OCI-LY7 (cell line): ENCODE results near the gene ALG8. TPM values are rescaled to one million over a fixed set of nuclear protein-coding genes. Genes with fewer than 3 reads are reported as not detected.

Source experiments
- BruUV-seq: library from RNA; stranded (reverse); fragments of 400-500 nt; replicated peaks from 2 replicates; lab custom pipeline; 2021; lab: Mats Ljungman, UMichigan
- CTCF ChIA-PET: fragments of 300-600 bp; sonication (Branson Sonifier 250); formaldehyde crosslinking; loops from one replicate; lab custom pipeline; 2022; ENCODE audit warnings: antibody characterized with exemption; ENCODE audit not compliant: unreplicated experiment; lab: Charles Lee
- POLR2A ChIA-PET: fragments of 300-600 bp; sonication (Branson Sonifier 250); formaldehyde crosslinking; loops from one replicate; lab custom pipeline; 2022; ENCODE audit warnings: antibody characterized with exemption; lab: Charles Lee
- DNase-seq: peaks from one replicate; pipeline ENCODE4 v3.0.0-alpha.2; 2015; ENCODE audit warnings: low spot score
- H2AFZ ChIP-seq: fragments of 200-600 bp; sonication (generic), shearing (Covaris generic); 2 replicates; pipeline ENCODE4 v1.6.1; 2014; ENCODE audit warnings: mild to moderate bottlenecking, antibody characterized with exemption, low read length, moderate library complexity
- H3K27ac ChIP-seq: fragments of 200-600 bp; sonication (generic); 2 replicates; pipeline ENCODE4 v1.5.1; 2014; ENCODE audit warnings: mixed run types, low read depth, mild to moderate bottlenecking, moderate library complexity, low read length, inconsistent platforms; ENCODE audit not compliant: poor library complexity, severe bottlenecking
- H3K36me3 ChIP-seq: fragments of 200-600 bp; sonication (generic); 2 replicates; pipeline ENCODE4 v1.6.1; 2014; ENCODE audit warnings: mild to moderate bottlenecking, antibody characterized with exemption, low read length, moderate library complexity, mixed read lengths; ENCODE audit not compliant: insufficient read depth
- H3K4me1 ChIP-seq: fragments of 200-600 bp; sonication (generic); 2 replicates; pipeline ENCODE4 v1.5.1; 2014; ENCODE audit warnings: mild to moderate bottlenecking, low read length; ENCODE audit not compliant: insufficient read depth, poor library complexity, severe bottlenecking
- H3K4me2 ChIP-seq: fragments of 200-600 bp; sonication (generic); 2 replicates; pipeline ENCODE4 v1.6.1; 2014; ENCODE audit warnings: mild to moderate bottlenecking, low read length
- H3K4me3 ChIP-seq: fragments of 200-600 bp; sonication (generic); 2 replicates; pipeline ENCODE4 v1.5.1; 2014; ENCODE audit warnings: mild to moderate bottlenecking, low read depth, low read length; ENCODE audit not compliant: poor library complexity, severe bottlenecking
- H3K79me2 ChIP-seq: fragments of 200-600 bp; sonication (generic); 2 replicates; pipeline ENCODE4 v1.6.1; 2016; ENCODE audit warnings: low read depth, mild to moderate bottlenecking, low read length, moderate library complexity, mixed read lengths; ENCODE audit not compliant: insufficient read depth
- H3K9me2 ChIP-seq: fragments of 200-600 bp; sonication (generic); 2 replicates; pipeline ENCODE4 v1.6.1; 2016; ENCODE audit warnings: mild to moderate bottlenecking, low read length, mixed read lengths; ENCODE audit not compliant: insufficient read depth
- H3K9me3 ChIP-seq: fragments of 200-600 bp; sonication (generic); 2 replicates; pipeline ENCODE4 v1.6.1; 2014; ENCODE audit warnings: mild to moderate bottlenecking, mixed run types, low read length, mixed read lengths
- H4K20me1 ChIP-seq: fragments of 200-600 bp; sonication (generic); 2 replicates; pipeline ENCODE4 v1.6.1; 2014; ENCODE audit warnings: mild to moderate bottlenecking, antibody characterized with exemption, low read length, moderate library complexity, mixed read lengths; ENCODE audit not compliant: insufficient read depth
- EZH2phosphoT487 ChIP-seq: fragments of 200-600 bp; sonication (generic); IDR thresholded peaks from 2 replicates; pipeline ENCODE4 v1.6.1; 2018; ENCODE audit warnings: low read depth, borderline replicate concordance, mild to moderate bottlenecking, mixed run types, antibody characterized with exemption, low read length, moderate library complexity, mixed read lengths
- intact Hi-C: fragments of 100-400 bp; cut with micrococcal nuclease; formaldehyde crosslinking; loops from one replicate; pipeline ENCODE4 v1.10.0; 2022; ENCODE audit not compliant: unreplicated experiment
- total RNA-seq, 2 experiments: library from RNA; depleted of rRNA in 1 of 2; stranded (reverse); fragments of >200 nt in 1 of 2; shearing (Covaris generic) in 1 of 2; gene quantifications; 2 replicates each; pipeline ENCODE4 v1.2.3, GENCODE V29; 2014 to 2022
- TF ChIP-seq, protein P1 (sequence below): fragments of 200-600 bp; sonication (generic); conservative IDR thresholded peaks from 2 replicates; pipeline ENCODE4 v1.5.1; 2014; ENCODE audit warnings: mild to moderate bottlenecking, antibody characterized with exemption, low read length, moderate library complexity, mixed read lengths

ALG8 gene
- total RNA-seq, 2 experiments from 2014 or later: 42.5 to 66.1 TPM

DNA sequence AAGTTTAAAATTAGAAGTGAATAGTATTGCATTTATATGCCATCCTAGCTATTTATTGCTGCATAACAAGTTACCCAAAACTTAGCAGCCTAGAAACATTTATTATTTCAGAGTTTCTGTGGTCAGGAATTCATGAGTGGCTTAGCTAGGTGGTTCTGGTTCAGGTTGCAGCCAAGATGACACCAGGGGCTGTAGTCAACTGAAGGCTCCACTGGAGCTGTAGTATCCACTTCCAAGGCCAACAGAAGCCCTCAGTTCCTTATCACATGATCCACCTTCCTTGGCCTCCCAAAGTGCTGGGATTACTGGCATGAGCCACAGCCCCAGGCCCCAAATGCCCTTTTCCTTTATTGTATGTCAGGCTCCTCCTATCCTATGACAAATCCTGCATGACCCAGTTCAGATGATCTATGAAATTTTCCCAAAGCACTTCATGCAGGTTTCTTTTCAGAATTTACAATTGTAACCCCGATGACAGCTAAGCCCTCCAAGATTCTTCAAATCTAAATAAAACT is 6.1 kb upstream of the ALG8 start:
- TF ChIP-seq, protein P1, sequence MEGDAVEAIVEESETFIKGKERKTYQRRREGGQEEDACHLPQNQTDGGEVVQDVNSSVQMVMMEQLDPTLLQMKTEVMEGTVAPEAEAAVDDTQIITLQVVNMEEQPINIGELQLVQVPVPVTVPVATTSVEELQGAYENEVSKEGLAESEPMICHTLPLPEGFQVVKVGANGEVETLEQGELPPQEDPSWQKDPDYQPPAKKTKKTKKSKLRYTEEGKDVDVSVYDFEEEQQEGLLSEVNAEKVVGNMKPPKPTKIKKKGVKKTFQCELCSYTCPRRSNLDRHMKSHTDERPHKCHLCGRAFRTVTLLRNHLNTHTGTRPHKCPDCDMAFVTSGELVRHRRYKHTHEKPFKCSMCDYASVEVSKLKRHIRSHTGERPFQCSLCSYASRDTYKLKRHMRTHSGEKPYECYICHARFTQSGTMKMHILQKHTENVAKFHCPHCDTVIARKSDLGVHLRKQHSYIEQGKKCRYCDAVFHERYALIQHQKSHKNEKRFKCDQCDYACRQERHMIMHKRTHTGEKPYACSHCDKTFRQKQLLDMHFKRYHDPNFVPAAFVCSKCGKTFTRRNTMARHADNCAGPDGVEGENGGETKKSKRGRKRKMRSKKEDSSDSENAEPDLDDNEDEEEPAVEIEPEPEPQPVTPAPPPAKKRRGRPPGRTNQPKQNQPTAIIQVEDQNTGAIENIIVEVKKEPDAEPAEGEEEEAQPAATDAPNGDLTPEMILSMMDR: no peak
- TF ChIP-seq EZH2phosphoT487: no peak
- Histone ChIP-seq H3K4me2 (no peak overlapping the region), H3K27ac (no peak overlapping the region), H3K79me2 (peaks cover 6% of the 10 kb centered on the region; the same call in 1 of the 2 replicates), H3K36me3 (peaks cover 9% of the 10 kb centered on the region; the same call in 1 of the 2 replicates), H4K20me1 (no peaks in the 10 kb centered on the region), H3K4me1 (peaks cover 25% of the 10 kb centered on the region), H3K9me2 (no peaks in the 10 kb centered on the region), H3K9me3 (no peaks in the 10 kb centered on the region), H3K4me3 (no peak overlapping the region), H2AFZ (no peak overlapping the region)
- CTCF ChIA-PET: no interaction called here
- DNase-seq: no peak
- intact Hi-C loops: no loop called here
- no TSS peak for BruUV-seq
- POLR2A ChIA-PET: no interaction called here

DNA sequence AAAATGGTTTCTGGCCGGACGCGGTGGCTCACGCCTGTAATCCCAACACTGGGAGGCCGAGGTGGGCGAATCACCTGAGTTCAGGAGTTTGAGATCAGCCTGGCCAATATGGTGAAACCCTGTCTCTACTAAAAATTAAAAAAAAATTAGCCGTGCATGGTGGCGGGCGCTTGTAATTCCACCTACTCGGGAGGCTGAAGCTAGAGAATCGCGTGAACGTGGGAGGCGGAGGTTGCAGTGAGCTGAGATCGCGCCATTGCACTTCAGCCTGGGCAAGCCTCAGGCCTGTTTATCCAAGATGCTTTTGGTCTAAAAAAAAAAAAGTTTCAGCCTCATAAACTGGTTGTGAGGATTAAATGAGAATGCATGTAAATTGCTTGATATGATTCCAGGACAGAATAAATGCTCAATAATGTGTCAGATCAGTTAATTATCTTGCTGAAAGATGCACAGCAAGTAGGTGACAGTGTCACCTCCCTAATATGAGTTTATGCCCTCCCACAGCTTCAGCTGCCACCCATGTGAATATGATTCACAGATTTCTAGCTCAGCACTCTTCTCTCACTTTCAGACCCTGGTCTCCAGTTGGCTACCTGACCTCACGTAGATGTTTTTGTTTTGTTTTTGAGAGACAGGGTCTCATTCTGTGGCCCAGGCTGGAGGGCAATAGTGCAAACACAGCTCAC is 1.1 kb upstream of the ALG8 start:
- peak; percentile 16 for DNase-seq
- Histone ChIP-seq H3K36me3 (peaks cover 31% of the 10 kb centered on the region), H3K79me2 (peaks cover 38% of the 10 kb centered on the region; the same call in 1 of the 2 replicates), H3K4me1 (peaks cover 46% of the 10 kb centered on the region), H3K4me2 (peak overlapping the region; percentile 84), H3K4me3 (peak overlapping the region; percentile 82), H3K27ac (no peak overlapping the region), H3K9me2 (no peaks in the 10 kb centered on the region), H2AFZ (no peak overlapping the region), H4K20me1 (no peaks in the 10 kb centered on the region), H3K9me3 (no peaks in the 10 kb centered on the region)
- no peak for TF ChIP-seq EZH2phosphoT487
- TF ChIP-seq, protein P1: no peak
- BruUV-seq: no TSS peak
- POLR2A ChIA-PET: interaction anchor here (0.7 to 2.4 kb wide), 3 partner anchors 11 to 507 kb away, joined by 3 to 9 read pairs (median 4); no protein-coding TSS in a partner anchor
- CTCF ChIA-PET: no interaction called here
- intact Hi-C loops: no loop called here
